Activated CD4-positive, alpha-beta memory T cell treated with anti-CD3 and anti-CD28 coated beads, Interleukin-2, amount 10 ng/mL, durations not matched to agents 7 days and 5 days (primary cell): Measurements from ENCODE around the gene PPIF. TPM values are rescaled to one million over a fixed set of nuclear protein-coding genes. Genes with fewer than 3 reads are reported as not detected.
A peak's percentile ranks its signal among the peaks of the same experiment; 100 is the strongest.

Experiments used
- CTCF ChIA-PET: fragments of 350-600 bp; sonication (Branson Sonifier 250); formaldehyde crosslinking; loops from one replicate; lab custom pipeline; 2021; ENCODE audit warnings: antibody characterized with exemption, inconsistent platforms; lab: Charles Lee
- POLR2A ChIA-PET: fragments of 350-600 bp; sonication (Branson Sonifier 250); formaldehyde crosslinking; loops from one replicate; lab custom pipeline; 2021; ENCODE audit warnings: antibody characterized with exemption; lab: Charles Lee
- DNase-seq: peaks from one replicate; pipeline ENCODE4 v3.0.0-alpha.2; 2020
- H3K27ac Mint-ChIP-seq: one replicate; pipeline ENCODE4 v1.8.0; 2021; ENCODE audit warnings: mild to moderate bottlenecking, mixed read lengths
- H3K27me3 Mint-ChIP-seq: one replicate; pipeline ENCODE4 v1.8.0; 2021; ENCODE audit warnings: mixed read lengths
- H3K36me3 Mint-ChIP-seq: one replicate; pipeline ENCODE4 v1.8.0; 2021; ENCODE audit warnings: low read depth, mixed read lengths
- H3K4me1 Mint-ChIP-seq: one replicate; pipeline ENCODE4 v1.8.0; 2021; ENCODE audit warnings: mixed read lengths
- H3K4me3 Mint-ChIP-seq: one replicate; pipeline ENCODE4 v1.8.0; 2021; ENCODE audit warnings: mild to moderate bottlenecking, mixed read lengths
- H3K9me3 Mint-ChIP-seq: one replicate; pipeline ENCODE4 v1.8.0; 2021; ENCODE audit warnings: mixed read lengths
- total RNA-seq, 2 experiments: library from RNA; stranded (reverse); gene quantifications; one replicate each; pipeline ENCODE4 v1.2.3, GENCODE V29; 2021

PPIF gene
- total RNA-seq, 2 experiments from 2014 or later: 80.7 to 88.4 TPM

- peak; percentile 14 for DNase-seq
- Mint-ChIP-seq H3K27ac (no peak overlapping the region), H3K9me3 (no peaks in the 10 kb centered on the region), H3K4me1 (peaks cover 70% of the 10 kb centered on the region), H3K27me3 (no peaks in the 10 kb centered on the region), H3K4me3 (no peak overlapping the region), H3K36me3 (peaks cover 30% of the 10 kb centered on the region)
- ChIA-PET CTCF (interaction anchor here (0.9 to 6.4 kb wide), 9 partner anchors 9 to 59 kb away, joined by 3 to 45 read pairs (median 7); no protein-coding TSS in a partner anchor), POLR2A (interaction anchor here (0.9 to 9.2 kb wide), 8 partner anchors 10 to 133 kb away, joined by 3 to 192 read pairs (median 20); no protein-coding TSS in a partner anchor)
Observed at GRCh38 chr10:79346012-79346340, 1.3 kb upstream of the PPIF start.

DNA sequence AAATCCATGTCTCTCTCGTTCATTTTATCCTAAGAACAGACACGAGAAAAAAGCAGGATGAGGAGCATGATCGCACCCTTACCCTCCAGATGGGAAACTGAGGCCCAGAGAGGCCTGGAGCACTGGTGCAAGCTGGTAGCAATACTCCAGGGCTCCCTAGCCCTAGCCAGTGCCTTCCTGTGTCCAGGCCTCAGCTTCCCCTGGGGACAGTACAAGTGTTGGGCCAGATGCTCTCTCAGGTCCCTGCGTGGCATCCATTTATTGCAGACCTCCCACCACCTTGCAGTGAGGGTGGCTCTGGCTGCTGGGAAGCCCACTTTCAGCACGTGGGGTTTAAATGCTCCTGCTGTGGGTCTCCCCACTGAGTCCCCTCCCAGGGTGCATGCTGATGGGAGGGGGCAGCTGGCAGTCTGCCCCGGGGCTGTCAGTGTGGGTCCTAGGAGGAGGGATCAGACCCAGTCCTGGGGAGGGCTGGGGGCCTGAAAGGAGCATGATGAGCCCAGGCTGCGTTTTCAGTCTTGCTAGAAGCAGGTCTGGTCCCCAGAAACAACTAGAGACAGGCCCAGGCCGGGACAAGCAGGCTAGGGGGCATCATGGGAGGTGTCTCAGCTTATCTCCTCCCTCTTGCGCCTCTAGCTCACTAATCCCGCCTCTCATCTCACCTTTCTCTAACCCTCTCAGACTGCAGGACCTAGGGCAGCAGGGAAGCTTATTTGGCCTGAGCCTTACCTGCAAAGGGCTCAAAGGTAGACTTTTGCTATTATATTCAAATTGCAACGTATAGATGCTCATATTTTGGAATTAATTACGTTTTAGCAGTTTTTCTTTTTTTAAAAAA, 662 bp upstream of the PPIF start:
- Mint-ChIP-seq H3K4me1 (peaks cover 72% of the 10 kb centered on the region), H3K36me3 (peaks cover 32% of the 10 kb centered on the region), H3K4me3 (peak overlapping the region; percentile 87), H3K9me3 (no peaks in the 10 kb centered on the region), H3K27ac (peak overlapping the region; percentile 62), H3K27me3 (no peaks in the 10 kb centered on the region)
- ChIA-PET CTCF (interaction anchor here (0.7 to 6.4 kb wide), 13 partner anchors 10 to 60 kb away, joined by 3 to 45 read pairs (median 4); no protein-coding TSS in a partner anchor), POLR2A (interaction anchor here (1.1 to 9.2 kb wide), 7 partner anchors 11 to 841 kb away, joined by 3 to 192 read pairs (median 31); no protein-coding TSS in a partner anchor)
- DNase-seq: peak; percentile 32

DNA sequence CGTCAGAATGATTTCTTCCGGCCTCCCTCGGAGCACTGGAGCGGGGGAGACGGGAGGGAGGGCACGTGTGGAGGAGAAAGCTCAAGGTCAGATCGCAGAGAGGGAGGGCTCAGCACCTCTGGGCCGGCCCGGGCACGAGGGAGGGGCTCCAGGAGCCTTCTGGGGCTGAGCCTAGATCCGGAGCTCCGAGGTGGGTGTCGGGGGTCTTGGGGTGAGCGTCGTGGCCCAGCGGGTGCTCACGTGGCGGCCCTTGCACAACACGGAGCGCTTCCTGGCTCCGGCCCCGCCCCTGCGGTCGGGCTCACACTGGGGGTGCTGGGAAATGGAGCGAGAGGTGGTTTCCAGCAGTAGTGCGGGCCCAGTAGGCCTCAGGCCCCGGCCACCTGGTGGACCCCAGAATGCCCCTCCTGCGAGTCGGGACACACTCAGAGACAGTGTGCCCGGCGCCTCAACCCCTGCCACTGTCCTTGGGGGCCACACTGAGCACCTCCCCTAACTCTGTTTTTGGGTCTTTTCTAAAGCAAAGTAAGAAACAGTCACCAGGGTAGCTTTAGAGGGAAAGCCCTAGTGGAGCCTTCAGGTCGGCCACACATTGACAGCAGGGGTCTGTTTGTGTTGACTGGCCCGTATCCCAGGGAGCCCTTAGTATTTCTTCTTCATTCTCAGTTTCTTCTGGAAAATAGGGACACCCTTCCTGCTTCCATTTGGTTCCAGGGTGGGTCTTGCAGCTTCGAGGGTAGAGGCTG, 798 bp downstream of the PPIF start:
- peaks cover 47% of the 10 kb centered on the region for H3K36me3 Mint-ChIP-seq
- peak overlapping the region; percentile 88 for H3K27ac Mint-ChIP-seq
- H3K9me3 Mint-ChIP-seq: no peaks in the 10 kb centered on the region
- H3K27me3 Mint-ChIP-seq: no peaks in the 10 kb centered on the region
- peak overlapping the region; percentile 87 for H3K4me3 Mint-ChIP-seq
- ChIA-PET CTCF (interaction anchor here (0.8 to 6.4 kb wide), 13 partner anchors 10 to 98 kb away, joined by 3 to 45 read pairs (median 4); no protein-coding TSS in a partner anchor), POLR2A (interaction anchor here (0.6 to 9.2 kb wide), 24 partner anchors 8 to 840 kb away, joined by 3 to 192 read pairs (median 4); partner anchors contain the start of gene ZCCHC24)
- peak; percentile 84 for DNase-seq
- H3K4me1 Mint-ChIP-seq: peaks cover 76% of the 10 kb centered on the region

GRCh38 chr10:79348640-79348988, 1.3 kb downstream of the PPIF start:
- H3K27me3 Mint-ChIP-seq: no peaks in the 10 kb centered on the region
- peak overlapping the region; percentile 87 for H3K4me3 Mint-ChIP-seq
- ChIA-PET CTCF (interaction anchor here (0.6 to 6.4 kb wide), 8 partner anchors 9 to 63 kb away, joined by 3 to 45 read pairs (median 6); no protein-coding TSS in a partner anchor), POLR2A (interaction anchor here (0.6 to 9.2 kb wide), 11 partner anchors 8 to 105 kb away, joined by 3 to 192 read pairs (median 7); no protein-coding TSS in a partner anchor)
- peaks cover 52% of the 10 kb centered on the region for H3K36me3 Mint-ChIP-seq
- peak overlapping the region; percentile 88 for H3K27ac Mint-ChIP-seq
- peak; percentile 17 for DNase-seq
- peaks cover 76% of the 10 kb centered on the region for H3K4me1 Mint-ChIP-seq
- H3K9me3 Mint-ChIP-seq: no peaks in the 10 kb centered on the region

DNA sequence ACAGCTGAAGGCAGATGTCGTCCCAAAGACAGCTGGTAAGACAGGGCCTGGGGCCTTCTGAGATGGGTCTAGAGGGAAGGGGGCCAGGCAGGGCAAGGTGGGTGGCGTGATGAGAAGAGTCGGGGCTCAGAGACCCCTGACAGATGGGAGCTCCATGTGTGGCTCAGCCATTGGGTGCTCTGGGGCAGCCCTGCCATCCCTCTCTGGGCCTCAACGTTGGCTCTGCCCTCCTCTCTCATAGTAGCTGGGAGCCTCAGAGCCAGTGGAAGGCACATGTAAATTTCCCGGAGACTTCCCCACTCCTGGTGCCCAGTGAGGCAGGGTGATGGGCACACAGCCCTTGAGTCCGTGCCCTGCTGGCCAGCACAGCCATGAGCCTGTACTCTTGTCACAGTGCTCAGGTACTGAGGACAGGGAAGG, 1.8 kb downstream of the PPIF start:
- Mint-ChIP-seq H3K4me1 (peaks cover 76% of the 10 kb centered on the region), H3K27me3 (no peaks in the 10 kb centered on the region), H3K4me3 (peak overlapping the region; percentile 87), H3K36me3 (peaks cover 57% of the 10 kb centered on the region), H3K27ac (peak overlapping the region; percentile 88), H3K9me3 (no peaks in the 10 kb centered on the region)
- DNase-seq: no peak
- ChIA-PET POLR2A (interaction anchor here (0.6 to 9.2 kb wide), 9 partner anchors 8 to 105 kb away, joined by 4 to 192 read pairs (median 9); no protein-coding TSS in a partner anchor), CTCF (interaction anchor here (0.6 to 1.9 kb wide), 7 partner anchors 9 to 63 kb away, joined by 3 to 10 read pairs (median 5); no protein-coding TSS in a partner anchor)

DNA sequence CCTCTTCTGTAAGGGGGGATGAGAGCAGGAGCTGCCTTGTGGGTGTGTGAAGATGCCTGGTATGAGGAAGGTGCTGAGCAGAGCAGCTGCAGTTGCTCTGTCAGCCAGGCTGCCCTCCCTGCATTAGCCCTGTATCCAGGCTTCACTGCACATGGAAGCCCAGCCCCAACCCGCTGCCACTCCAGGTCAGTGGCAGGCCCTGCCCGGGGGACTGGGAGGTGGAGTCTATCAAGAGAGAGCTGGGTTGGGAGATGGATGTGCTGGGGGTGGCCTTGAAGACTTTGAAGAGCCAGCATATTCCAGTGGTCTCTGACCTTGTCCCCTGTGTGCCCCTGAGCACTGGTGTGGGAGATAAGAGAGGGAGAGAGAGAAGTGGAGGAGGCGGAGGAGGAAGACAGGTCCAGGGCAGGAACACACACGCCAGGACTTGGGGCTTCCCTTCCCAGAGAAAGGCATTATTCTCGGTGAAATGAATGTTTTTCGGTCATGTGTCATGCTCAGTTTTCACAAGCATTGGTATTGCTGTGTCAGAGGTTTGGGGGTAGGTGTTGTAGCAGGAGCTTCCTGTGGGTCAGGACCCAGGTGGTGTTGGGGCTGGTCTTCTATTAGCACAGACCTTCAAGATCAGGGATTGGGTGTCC, 2.6 kb downstream of the PPIF start:
- Mint-ChIP-seq H3K36me3 (peaks cover 65% of the 10 kb centered on the region), H3K4me3 (peak overlapping the region; percentile 87), H3K4me1 (peaks cover 77% of the 10 kb centered on the region), H3K9me3 (no peaks in the 10 kb centered on the region), H3K27me3 (no peaks in the 10 kb centered on the region), H3K27ac (peak overlapping the region; percentile 88)
- ChIA-PET POLR2A (interaction anchor here (0.7 to 9.2 kb wide), 3 partner anchors 9 to 106 kb away, joined by 4 to 192 read pairs (median 36); no protein-coding TSS in a partner anchor), CTCF (interaction anchor here (1.8 kb wide), 1 partner anchor 24 kb away, joined by 7 read pairs; no protein-coding TSS in a partner anchor)
- peak; percentile 15 for DNase-seq

GRCh38 chr10:79350407-79351154, 3.3 kb downstream of the PPIF start:
- peak overlapping the region; percentile 88 for H3K27ac Mint-ChIP-seq
- no peaks in the 10 kb centered on the region for H3K9me3 Mint-ChIP-seq
- H3K4me1 Mint-ChIP-seq: peaks cover 74% of the 10 kb centered on the region
- no peaks in the 10 kb centered on the region for H3K27me3 Mint-ChIP-seq
- DNase-seq: peak; percentile 15
- no peak overlapping the region for H3K4me3 Mint-ChIP-seq
- CTCF ChIA-PET: interaction anchor here (0.8 to 1.8 kb wide), 2 partner anchors 23 to 24 kb away, joined by 3 to 7 read pairs; no protein-coding TSS in a partner anchor
- POLR2A ChIA-PET: interaction anchor here (9.2 kb wide), 1 partner anchor 31 kb away, joined by 192 read pairs; no protein-coding TSS in a partner anchor
- peaks cover 72% of the 10 kb centered on the region for H3K36me3 Mint-ChIP-seq

- ChIA-PET POLR2A (interaction anchor here (9.2 kb wide), 1 partner anchor 32 kb away, joined by 192 read pairs; no protein-coding TSS in a partner anchor), CTCF (interaction anchor here (0.8 kb wide), 1 partner anchor 22 kb away, joined by 3 read pairs; no protein-coding TSS in a partner anchor)
- Mint-ChIP-seq H3K36me3 (peaks cover 79% of the 10 kb centered on the region), H3K4me3 (no peak overlapping the region), H3K27ac (no peak overlapping the region), H3K9me3 (no peaks in the 10 kb centered on the region), H3K4me1 (peaks cover 75% of the 10 kb centered on the region), H3K27me3 (no peaks in the 10 kb centered on the region)
- peak; percentile 14 for DNase-seq
Observed at GRCh38 chr10:79351332-79351731, 4.1 kb downstream of the PPIF start.

- CTCF ChIA-PET: no interaction called here
- Mint-ChIP-seq H3K36me3 (peaks cover 85% of the 10 kb centered on the region), H3K4me1 (peaks cover 69% of the 10 kb centered on the region), H3K27me3 (no peaks in the 10 kb centered on the region), H3K4me3 (no peak overlapping the region), H3K9me3 (no peaks in the 10 kb centered on the region), H3K27ac (peak overlapping the region; percentile 31)
- peak; percentile 14 for DNase-seq
- POLR2A ChIA-PET: interaction anchor here (1.3 to 1.7 kb wide), 4 partner anchors 11 to 61 kb away, joined by 3 to 4 read pairs (median 3); no protein-coding TSS in a partner anchor
Observed at GRCh38 chr10:79352035-79352877, 5.0 kb downstream of the PPIF start.

- Mint-ChIP-seq H3K36me3 (peaks cover 82% of the 10 kb centered on the region), H3K27ac (no peak overlapping the region), H3K4me1 (peaks cover 69% of the 10 kb centered on the region), H3K9me3 (no peaks in the 10 kb centered on the region), H3K27me3 (no peaks in the 10 kb centered on the region), H3K4me3 (no peak overlapping the region)
- CTCF ChIA-PET: no interaction called here
- POLR2A ChIA-PET: interaction anchor here (1.3 to 1.7 kb wide), 5 partner anchors 11 to 62 kb away, joined by 3 to 5 read pairs (median 3); no protein-coding TSS in a partner anchor
- peak; percentile 6 for DNase-seq
Observed at GRCh38 chr10:79353000-79353406, 5.7 kb downstream of the PPIF start.
